Body of pancreas (tissue), 4 donors: ENCODE results near the gene PDZD8. TPM values are rescaled to one million over a fixed set of nuclear protein-coding genes. Genes with fewer than 3 reads are reported as not detected.
A peak's percentile ranks its signal among the peaks of the same experiment; 100 is the strongest.

ENCODE experiments used
- ATAC-seq: fragments of 150-250 bp; one replicate; pipeline ENCODE4 v1.9.1; 2016
- DNase-seq, 4 donors: peaks; one replicate each; pipeline ENCODE4 v3.0.0-alpha.2; 2019
- H3K27ac ChIP-seq, 4 donors: fragments of 200-600 bp; sonication (generic); 1 replicate in 3 of 4; 2 replicates in 1 of 4; pipeline versions ENCODE4 v1.5.1 to v1.6.1; 2016 to 2019; ENCODE audit warnings: mild to moderate bottlenecking in 1 of 4, mixed read lengths in 1 of 4, moderate library complexity in 1 of 4
- H3K27me3 ChIP-seq, 2 donors: fragments of 200-600 bp; sonication (generic); one replicate each; pipeline ENCODE4 v1.6.0; 2016; ENCODE audit warnings: mild to moderate bottlenecking in 1 of 2
- H3K36me3 ChIP-seq, 2 donors: fragments of 200-600 bp; sonication (generic); replicated peaks in 1 of 2; 2 replicates each; pipeline ENCODE4 v1.5.1; 2016; ENCODE audit warnings: low read depth in 2 of 2; ENCODE audit not compliant: insufficient read depth in 1 of 2
- H3K4me1 ChIP-seq: fragments of 200-600 bp; sonication (generic); one replicate; pipeline ENCODE4 v1.6.0; 2016
- H3K4me3 ChIP-seq, 2 donors: fragments of 200-600 bp; sonication (generic); 1 replicate in 1 of 2; 2 replicates in 1 of 2; pipeline ENCODE4 v1.5.1; 2016 to 2019
- H3K9me3 ChIP-seq, 3 donors: fragments of 200-600 bp; sonication (generic); 1 replicate in 2 of 3; 2 replicates in 1 of 3; pipeline ENCODE4 v1.5.1; 2016
- CTCF ChIP-seq, 7 experiments: fragments of 450-650 bp in 4 of 7; fragments of 200-600 bp in 3 of 7; sonication (generic) in 3 of 7; IDR thresholded peaks; one replicate each; pipeline ENCODE4 v1.5.1; 2016 to 2019; ENCODE audit warnings: antibody characterized with exemption in 7 of 7
- POLR2A ChIP-seq, 3 donors: fragments of 450-650 bp; IDR thresholded peaks; one replicate each; pipeline ENCODE4 v1.6.1; 2016; ENCODE audit warnings: antibody characterized with exemption in 3 of 3, mild to moderate bottlenecking in 2 of 3
- WGBS, 2 donors: methylation state at CpG; one replicate each; pipeline ENCODE4 v1.1.5; 2017; 5-methylcytosine and 5-hydroxymethylcytosine counted together
- intact Hi-C: fragments of 100-400 bp; cut with DNase I; formaldehyde crosslinking; loops from one replicate; pipeline ENCODE4 v1.15.1; 2023
- total RNA-seq, 2 donors: library from RNA; depleted of rRNA; stranded (reverse); fragments of >200 nt; gene quantifications; one replicate each; pipeline ENCODE4 v1.1.0, GENCODE V29; 2016

PDZD8 gene
- total RNA-seq, 2 donors from 2014 or later = 34.3 to 36.8 TPM

DNA sequence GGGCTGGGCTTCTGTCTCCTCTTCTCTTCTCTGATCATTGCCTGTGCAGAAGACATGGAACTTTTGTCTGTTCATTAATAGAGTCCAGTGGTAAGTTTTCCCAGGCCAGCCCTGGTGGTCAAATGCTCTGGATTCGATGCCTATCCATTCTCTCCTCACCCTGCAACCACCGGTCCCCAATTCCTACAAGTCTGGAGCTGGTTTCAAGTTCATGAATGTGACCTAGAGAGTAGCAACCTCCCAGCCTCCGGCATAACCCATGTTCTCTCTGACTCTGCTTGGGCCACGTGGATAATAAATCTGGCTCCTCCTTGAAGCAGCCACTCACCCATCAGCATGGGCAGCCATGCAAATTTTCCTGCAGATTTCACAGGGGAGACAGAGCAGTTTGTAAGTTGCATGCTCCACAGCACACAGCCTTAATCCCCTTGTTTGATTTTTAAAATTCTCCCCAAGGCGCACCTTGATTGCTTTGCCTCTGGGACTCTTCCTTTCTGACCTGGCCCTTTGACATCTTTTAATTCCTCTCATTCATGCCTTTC, 37.3 kb upstream of the PDZD8 start:
- 89 to 91% methylated on average over 5 of the region's 5 CpGs for WGBS, 2 donors
- no peak for TF ChIP-seq CTCF (IDR thresholded peaks at IDR 0.05)
- no peak for TF ChIP-seq POLR2A (IDR thresholded peaks at IDR 0.05)

GRCh38 chr10:117411479-117412399, 36.5 kb upstream of the PDZD8 start:
- peak in 3 of 4 donors; percentile 13 to 26 (median 21) for DNase-seq
- H3K27ac ChIP-seq = no peak overlapping the region
- WGBS, 2 donors = 61 to 62% methylated on average over 8 of the region's 8 CpGs

More for the DNA sequence above, 37.3 kb upstream of the PDZD8 start:
- Histone ChIP-seq H3K4me3 (no peak overlapping the region), H3K27me3 (no peaks in the 10 kb centered on the region), H3K9me3 (no peaks in the 10 kb centered on the region), H3K4me1 (no peaks in the 10 kb centered on the region), H3K36me3 (no peaks in the 10 kb centered on the region), H3K27ac (no peak overlapping the region)
- DNase-seq = no peak
- intact Hi-C loops = no loop called here
- no peak for ATAC-seq

DNA sequence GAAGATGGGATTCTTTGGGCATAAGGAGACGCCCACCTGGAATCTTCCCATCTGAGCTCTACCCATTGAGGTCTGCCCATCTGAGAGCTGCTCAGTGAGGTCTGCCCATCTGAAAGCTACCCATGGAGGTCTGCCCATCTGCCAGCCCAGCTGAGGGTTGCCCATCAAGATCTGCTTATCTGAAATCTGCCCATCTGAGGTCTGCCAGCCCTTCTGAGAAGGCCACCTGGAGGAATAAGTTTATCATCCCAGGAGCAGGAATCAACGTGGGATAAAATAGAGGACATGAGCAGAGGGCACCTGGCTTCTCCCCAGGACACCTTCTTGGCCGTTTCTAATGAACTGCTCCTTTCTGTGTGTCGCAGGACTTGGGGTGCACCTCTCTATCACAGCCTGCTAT, 35.3 kb upstream of the PDZD8 start:
- Histone ChIP-seq H3K36me3 (no peaks in the 10 kb centered on the region), H3K27ac (no peak overlapping the region), H3K9me3 (no peaks in the 10 kb centered on the region), H3K4me1 (no peaks in the 10 kb centered on the region), H3K27me3 (no peaks in the 10 kb centered on the region), H3K4me3 (no peak overlapping the region)
- no peak for ATAC-seq
- WGBS, 2 donors = 55 to 69% methylated on average over 3 to 4 of the region's 4 CpGs
- intact Hi-C loops = no loop called here
- DNase-seq = no peak
- TF ChIP-seq CTCF (IDR thresholded peaks at IDR 0.05) = no peak

More at GRCh38 chr10:117411479-117412399, 36.5 kb upstream of the PDZD8 start:
- Histone ChIP-seq H3K4me3 (no peak overlapping the region), H3K9me3 (no peaks in the 10 kb centered on the region), H3K36me3 (no peaks in the 10 kb centered on the region), H3K27me3 (no peaks in the 10 kb centered on the region), H3K4me1 (no peaks in the 10 kb centered on the region)
- TF ChIP-seq POLR2A (IDR thresholded peaks at IDR 0.05) (no peak), CTCF (IDR thresholded peaks at IDR 0.05) (no peak)
- no peak for ATAC-seq
- intact Hi-C loops = no loop called here

- intact Hi-C loops = no loop called here
- whole genome bisulfite sequencing, 2 donors = 70 to 76% methylated on average over 5 of the region's 5 CpGs
Observed at GRCh38 chr10:117409549-117410305, 34.5 kb upstream of the PDZD8 start.

More at GRCh38 chr10:117409549-117410305, 34.5 kb upstream of the PDZD8 start:
- no peaks in the 10 kb centered on the region for H3K27me3 ChIP-seq
- no peaks in the 10 kb centered on the region for H3K4me1 ChIP-seq
- ATAC-seq (no peak), DNase-seq (no peak)
- no peak overlapping the region for H3K4me3 ChIP-seq
- no peaks in the 10 kb centered on the region for H3K36me3 ChIP-seq
- no peak for TF ChIP-seq CTCF (IDR thresholded peaks at IDR 0.05)
- no peaks in the 10 kb centered on the region for H3K9me3 ChIP-seq
- no peak overlapping the region for H3K27ac ChIP-seq
